ENCODE data around the gene SH3PXD2B. TPM values are rescaled to one million over a fixed set of nuclear protein-coding genes. Genes with fewer than 3 reads are reported as not detected.

The SH3PXD2B gene
- total and polyA plus RNA-seq, 2 of the 13 experiments (the other 11 are each of a cell fraction or from before 2014, with no cell fraction given) = 3.4 to 4.6 TPM

DNA sequence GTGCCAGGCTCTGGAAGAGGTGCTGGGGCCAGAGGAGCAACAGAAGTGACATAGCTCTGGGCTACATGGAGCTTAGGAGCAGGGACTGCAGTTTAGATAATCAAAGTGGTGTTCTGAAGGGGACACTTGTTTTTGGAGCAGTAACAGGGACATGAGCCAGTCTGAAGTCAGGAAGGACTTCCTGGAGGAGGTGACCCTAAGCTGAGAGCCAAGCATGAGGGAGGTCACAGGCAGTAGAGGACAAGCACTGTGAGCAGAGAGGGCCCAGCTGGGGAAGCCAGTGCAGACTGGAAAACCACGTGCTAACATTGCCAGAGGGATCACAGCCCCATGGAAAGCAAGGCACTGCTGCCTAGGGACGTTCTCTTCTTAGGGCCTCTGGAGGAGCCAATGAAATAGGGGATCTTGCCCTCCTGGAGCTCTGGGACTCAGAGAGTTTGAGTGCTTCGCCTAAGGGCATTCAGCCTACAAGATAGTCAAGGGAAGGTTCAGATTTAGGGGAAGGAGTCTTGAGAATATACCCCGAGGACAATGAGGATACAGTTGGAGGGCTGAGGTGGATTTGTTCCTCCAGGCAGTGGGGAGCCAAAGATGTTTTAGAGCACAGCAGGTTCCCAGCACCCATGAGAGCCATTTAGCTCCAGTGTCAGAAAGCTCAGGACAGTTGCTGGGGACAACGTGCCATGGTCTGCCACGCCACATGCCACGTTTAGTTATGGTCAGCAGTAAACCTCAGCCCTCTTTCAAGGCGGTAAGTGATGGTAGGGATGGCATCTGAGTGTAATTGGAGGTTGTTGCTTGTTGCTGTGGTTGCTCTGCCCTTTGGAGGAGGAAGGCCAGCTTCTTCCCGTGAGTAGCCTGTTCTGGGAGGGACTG, 40.5 kb upstream of the SH3PXD2B start:
- intact Hi-C loops (cut with micrococcal nuclease; ENCODE audit: unreplicated experiment) (no loop called here), in situ Hi-C loops (cut with HindIII; ENCODE audit: extremely low pct_ligation_motif_present, low pct_unique_long_range_greater_than_20kb) (no loop called here)
- DNase-seq (ENCODE audit: low spot score) (no peak), FAIRE-seq (no peak), ATAC-seq (no peak)
- no peaks in the 10 kb centered on the region for H3K9me3 ChIP-seq (ENCODE audit: low read length)
- POLR2A ChIA-PET = no interaction called here
- H3K4me2 ChIP-seq (ENCODE audit: low read depth, low read length) = no peak overlapping the region
- H3K4me3 ChIP-seq (replicated peaks in 1 of 3; ENCODE audit: insufficient read depth in 1 of 3, low read depth in 2 of 3, low read length in 3 of 3) = no peak overlapping the region
- no peaks in the 10 kb centered on the region for H3K36me3 ChIP-seq (replicated peaks in 1 of 2; ENCODE audit: control insufficient read depth in 1 of 2, insufficient read depth in 2 of 2, low read length in 2 of 2)
- no peaks in the 10 kb centered on the region for H3K4me1 ChIP-seq (ENCODE audit: insufficient read depth, low read length)
- TF ChIP-seq, protein P1, sequence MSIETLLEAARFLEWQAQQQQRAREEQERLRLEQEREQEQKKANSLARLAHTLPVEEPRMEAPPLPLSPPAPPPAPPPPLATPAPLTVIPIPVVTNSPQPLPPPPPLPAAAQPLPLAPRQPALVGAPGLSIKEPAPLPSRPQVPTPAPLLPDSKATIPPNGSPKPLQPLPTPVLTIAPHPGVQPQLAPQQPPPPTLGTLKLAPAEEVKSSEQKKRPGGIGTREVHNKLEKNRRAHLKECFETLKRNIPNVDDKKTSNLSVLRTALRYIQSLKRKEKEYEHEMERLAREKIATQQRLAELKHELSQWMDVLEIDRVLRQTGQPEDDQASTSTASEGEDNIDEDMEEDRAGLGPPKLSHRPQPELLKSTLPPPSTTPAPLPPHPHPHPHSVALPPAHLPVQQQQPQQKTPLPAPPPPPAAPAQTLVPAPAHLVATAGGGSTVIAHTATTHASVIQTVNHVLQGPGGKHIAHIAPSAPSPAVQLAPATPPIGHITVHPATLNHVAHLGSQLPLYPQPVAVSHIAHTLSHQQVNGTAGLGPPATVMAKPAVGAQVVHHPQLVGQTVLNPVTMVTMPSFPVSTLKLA (IDR thresholded peaks at IDR 0.05) = peak; percentile 44; the same call in 1 of the 2 replicates
- TF ChIP-seq TMF1 (CRISPR knock-in tag; IDR thresholded peaks at IDR 0.05; ENCODE audit: low read depth) = no peak
- no peak overlapping the region for H3K9ac ChIP-seq (ENCODE audit: insufficient read depth, low read depth, low read length)
- WGBS (ENCODE audit: low lambda C conversion rate) = 4% methylated on average over 9 of the region's 9 CpGs
- H3K79me2 ChIP-seq (ENCODE audit: insufficient read depth, low read length) = no peaks in the 10 kb centered on the region
- BruUV-seq (replicated peaks) = no TSS peak
- CTCF ChIA-PET (ENCODE audit: low intra/inter-chr PET ratio, low total read pairs) = no interaction called here
- H4K20me1 ChIP-seq (ENCODE audit: insufficient read depth, low read length) = no peaks in the 10 kb centered on the region
- H2AFZ ChIP-seq (ENCODE audit: low read length) = no peak overlapping the region
- H3K27ac ChIP-seq (ENCODE audit: extremely low read length, insufficient read depth, low read length) = no peak overlapping the region
- H3K27me3 ChIP-seq (ENCODE audit: control insufficient read depth in 1 of 2, insufficient read depth in 2 of 2, low read length in 2 of 2) = peaks cover 7 to 60% of the 10 kb centered on the region in 2 experiments; a peak in 4 of 5 replicates

DNA sequence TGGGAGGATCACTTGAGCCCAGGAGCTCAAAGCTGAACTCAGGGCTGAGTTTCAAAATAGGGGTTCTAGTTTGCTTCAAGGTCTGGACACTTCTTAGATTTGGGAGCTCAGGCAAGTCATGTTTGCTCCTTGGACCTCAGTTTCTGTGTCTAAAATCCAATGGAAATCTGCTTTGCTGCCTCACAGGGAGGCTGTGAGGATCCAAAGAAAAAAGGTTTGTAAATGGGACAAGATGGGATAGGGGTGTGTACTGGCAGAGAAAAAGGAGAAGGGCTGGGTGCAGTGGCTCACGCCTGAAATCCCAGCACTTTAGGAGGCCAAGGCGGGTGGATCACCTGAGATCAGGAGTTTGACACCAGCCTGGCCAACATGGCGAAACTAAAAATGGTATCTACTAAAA, 39.6 kb upstream of the SH3PXD2B start:
- DNase-seq (ENCODE audit: low spot score) (no peak), FAIRE-seq (no peak), ATAC-seq (no peak)
- intact Hi-C loops (cut with micrococcal nuclease; ENCODE audit: unreplicated experiment) = no loop called here
- Histone ChIP-seq H3K27ac (ENCODE audit: extremely low read length, insufficient read depth, low read length) (no peak overlapping the region), H3K4me1 (ENCODE audit: insufficient read depth, low read length) (no peaks in the 10 kb centered on the region), H3K9ac (ENCODE audit: insufficient read depth, low read depth, low read length) (no peak overlapping the region), H3K27me3 (ENCODE audit: control insufficient read depth in 1 of 2, insufficient read depth in 2 of 2, low read length in 2 of 2) (peaks cover 7 to 60% of the 10 kb centered on the region in 2 experiments; a peak in 4 of 5 replicates), H3K9me3 (ENCODE audit: low read length) (no peaks in the 10 kb centered on the region), H2AFZ (ENCODE audit: low read length) (no peak overlapping the region), H3K36me3 (replicated peaks in 1 of 2; ENCODE audit: control insufficient read depth in 1 of 2, insufficient read depth in 2 of 2, low read length in 2 of 2) (no peaks in the 10 kb centered on the region), H3K4me3 (replicated peaks in 1 of 3; ENCODE audit: insufficient read depth in 1 of 3, low read depth in 2 of 3, low read length in 3 of 3) (no peak overlapping the region), H4K20me1 (ENCODE audit: insufficient read depth, low read length) (no peaks in the 10 kb centered on the region), H3K4me2 (ENCODE audit: low read depth, low read length) (no peak overlapping the region), H3K79me2 (ENCODE audit: insufficient read depth, low read length) (no peaks in the 10 kb centered on the region)
- ChIA-PET CTCF (ENCODE audit: low intra/inter-chr PET ratio, low total read pairs) (no interaction called here), POLR2A (no interaction called here)
- 25% methylated on average over 3 of the region's 3 CpGs for WGBS (ENCODE audit: low lambda C conversion rate)
- in situ Hi-C loops (cut with HindIII; ENCODE audit: extremely low pct_ligation_motif_present, low pct_unique_long_range_greater_than_20kb) = no loop called here
- BruUV-seq (replicated peaks) = no TSS peak
- TF ChIP-seq HOXD1 (CRISPR knock-in tag; IDR thresholded peaks at IDR 0.05) (no peak), STAG1 (CRISPR knock-in tag; IDR thresholded peaks at IDR 0.05) (no peak), NCOA1 (CRISPR knock-in tag; IDR thresholded peaks at IDR 0.05) (no peak), FOXP1 (IDR thresholded peaks at IDR 0.05) (no peak), FOXP1 (CRISPR knock-in tag; IDR thresholded peaks at IDR 0.05) (no peak), ARNT (IDR thresholded peaks at IDR 0.05) (no peak), EED (CRISPR knock-in tag; IDR thresholded peaks at IDR 0.05) (no peak), DMAP1 (CRISPR knock-in tag; IDR thresholded peaks at IDR 0.05) (no peak), ZNF768 (CRISPR knock-in tag; IDR thresholded peaks at IDR 0.05) (no peak), XBP1 (CRISPR knock-in tag; IDR thresholded peaks at IDR 0.05) (no peak), GFI1 (CRISPR knock-in tag; IDR thresholded peaks at IDR 0.05; ENCODE audit: borderline replicate concordance) (no peak), SRY (CRISPR knock-in tag; IDR thresholded peaks at IDR 0.05) (no peak), HOXA9 (CRISPR knock-in tag; IDR thresholded peaks at IDR 0.05; ENCODE audit: borderline replicate concordance) (no peak), ZNF644 (CRISPR knock-in tag; IDR thresholded peaks at IDR 0.05; ENCODE audit: low read depth) (no peak)
- TF ChIP-seq, protein P2, sequence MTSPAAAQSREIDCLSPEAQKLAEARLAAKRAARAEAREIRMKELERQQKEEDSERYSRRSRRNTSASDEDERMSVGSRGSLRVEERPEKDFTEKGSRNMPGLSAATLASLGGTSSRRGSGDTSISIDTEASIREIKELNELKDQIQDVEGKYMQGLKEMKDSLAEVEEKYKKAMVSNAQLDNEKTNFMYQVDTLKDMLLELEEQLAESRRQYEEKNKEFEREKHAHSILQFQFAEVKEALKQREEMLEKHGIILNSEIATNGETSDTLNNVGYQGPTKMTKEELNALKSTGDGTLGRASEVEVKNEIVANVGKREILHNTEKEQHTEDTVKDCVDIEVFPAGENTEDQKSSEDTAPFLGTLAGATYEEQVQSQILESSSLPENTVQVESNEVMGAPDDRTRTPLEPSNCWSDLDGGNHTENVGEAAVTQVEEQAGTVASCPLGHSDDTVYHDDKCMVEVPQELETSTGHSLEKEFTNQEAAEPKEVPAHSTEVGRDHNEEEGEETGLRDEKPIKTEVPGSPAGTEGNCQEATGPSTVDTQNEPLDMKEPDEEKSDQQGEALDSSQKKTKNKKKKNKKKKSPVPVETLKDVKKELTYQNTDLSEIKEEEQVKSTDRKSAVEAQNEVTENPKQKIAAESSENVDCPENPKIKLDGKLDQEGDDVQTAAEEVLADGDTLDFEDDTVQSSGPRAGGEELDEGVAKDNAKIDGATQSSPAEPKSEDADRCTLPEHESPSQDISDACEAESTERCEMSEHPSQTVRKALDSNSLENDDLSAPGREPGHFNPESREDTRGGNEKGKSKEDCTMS (CRISPR knock-in tag; conservative IDR thresholded peaks at IDR 0.05) = no peak
